ENCODE data around the gene TSC1.
A peak's percentile ranks its signal among the peaks of the same experiment; 100 is the strongest.
"Not testable (repeated sequence)": the region's sequence is repeated elsewhere in the genome, so short reads cannot be mapped to it uniquely, and the experiment has no call there.

The TSC1 gene

GRCh38 chr9:132944294-132945185, at the start of gene TSC1:
Gene TSC1, minus strand, starts transcription at chr9:132944616. Its CDS starts 15,744 bp downstream, at chr9:132928872.
- DNase-seq (ENCODE audit: low read depth, low spot score), result peak; percentile 93

GRCh38 chr9:132993511-132993939, 49.1 kb upstream of the TSC1 start:
- no peak for DNase-seq (ENCODE audit: low read depth, low spot score)

- no peak for DNase-seq (ENCODE audit: low read depth, low spot score)
Measured at GRCh38 chr9:132991351-132992300, 47.2 kb upstream of the TSC1 start.

GRCh38 chr9:132990781-132991180, 46.4 kb upstream of the TSC1 start:
- DNase-seq (ENCODE audit: low read depth, low spot score), result no peak

- DNase-seq (ENCODE audit: low read depth, low spot score), result not testable (repeated sequence)
Measured at GRCh38 chr9:132989998-132990557, 45.7 kb upstream of the TSC1 start.

GRCh38 chr9:132989414-132989996, 45.1 kb upstream of the TSC1 start:
- no peak for DNase-seq (ENCODE audit: low read depth, low spot score)

GRCh38 chr9:132989014-132989310, 44.5 kb upstream of the TSC1 start:
- no peak for DNase-seq (ENCODE audit: low read depth, low spot score)

GRCh38 chr9:132988244-132989013, 44.0 kb upstream of the TSC1 start:
- no peak for DNase-seq (ENCODE audit: low read depth, low spot score)

- no peak for DNase-seq (ENCODE audit: low read depth, low spot score)
Measured at GRCh38 chr9:132986640-132987620, 42.5 kb upstream of the TSC1 start.

- DNase-seq (ENCODE audit: low read depth, low spot score), result no peak
Measured at GRCh38 chr9:132986114-132986513, 41.7 kb upstream of the TSC1 start.

GRCh38 chr9:132985489-132985888, 41.1 kb upstream of the TSC1 start:
- no peak for DNase-seq (ENCODE audit: low read depth, low spot score)

- no peak for DNase-seq (ENCODE audit: low read depth, low spot score)
Measured at GRCh38 chr9:132985071-132985350, 40.6 kb upstream of the TSC1 start.

- no peak for DNase-seq (ENCODE audit: low read depth, low spot score)
Measured at GRCh38 chr9:132984202-132985070, 40.0 kb upstream of the TSC1 start.

- no peak for DNase-seq (ENCODE audit: low read depth, low spot score)
Measured at GRCh38 chr9:132983491-132984201, 39.2 kb upstream of the TSC1 start.

- no peak for DNase-seq (ENCODE audit: low read depth, low spot score)
Measured at GRCh38 chr9:132982458-132982857, 38.0 kb upstream of the TSC1 start.

- no peak for DNase-seq (ENCODE audit: low read depth, low spot score)
Measured at GRCh38 chr9:132980157-132980556, 35.7 kb upstream of the TSC1 start.

GRCh38 chr9:132978451-132979131, 34.2 kb upstream of the TSC1 start, which contains the start of gene GFI1B:
Gene GFI1B, plus strand, starts transcription at chr9:132978694. Its CDS starts 7,985 bp downstream, at chr9:132986679.
- DNase-seq (ENCODE audit: low read depth, low spot score), result no peak

GRCh38 chr9:132978112-132978450, 33.7 kb upstream of the TSC1 start:
- DNase-seq (ENCODE audit: low read depth, low spot score), result no peak

Data from activated naive CD8-positive, alpha-beta T cell treated with anti-CD3 and anti-CD28 coated beads, Interleukin-2, amount 50 U/mL, for 16 hours (primary cell).